GM18909 (cell line): ENCODE results near the gene TAP1.
A peak's percentile ranks its signal among the peaks of the same experiment; 100 is the strongest.
"Not testable (repeated sequence)": the region's sequence is repeated elsewhere in the genome, so short reads cannot be mapped to it uniquely, and the experiment has no call there.

Experiments
- ATAC-seq: cut with Tn5 transposase; IDR thresholded peaks from one replicate; pipeline ENCODE4 v1.9.1; 2021; ENCODE audit warnings: mild to moderate bottlenecking; ENCODE audit not compliant: unreplicated experiment, poor library complexity

The TAP1 gene, protein sequence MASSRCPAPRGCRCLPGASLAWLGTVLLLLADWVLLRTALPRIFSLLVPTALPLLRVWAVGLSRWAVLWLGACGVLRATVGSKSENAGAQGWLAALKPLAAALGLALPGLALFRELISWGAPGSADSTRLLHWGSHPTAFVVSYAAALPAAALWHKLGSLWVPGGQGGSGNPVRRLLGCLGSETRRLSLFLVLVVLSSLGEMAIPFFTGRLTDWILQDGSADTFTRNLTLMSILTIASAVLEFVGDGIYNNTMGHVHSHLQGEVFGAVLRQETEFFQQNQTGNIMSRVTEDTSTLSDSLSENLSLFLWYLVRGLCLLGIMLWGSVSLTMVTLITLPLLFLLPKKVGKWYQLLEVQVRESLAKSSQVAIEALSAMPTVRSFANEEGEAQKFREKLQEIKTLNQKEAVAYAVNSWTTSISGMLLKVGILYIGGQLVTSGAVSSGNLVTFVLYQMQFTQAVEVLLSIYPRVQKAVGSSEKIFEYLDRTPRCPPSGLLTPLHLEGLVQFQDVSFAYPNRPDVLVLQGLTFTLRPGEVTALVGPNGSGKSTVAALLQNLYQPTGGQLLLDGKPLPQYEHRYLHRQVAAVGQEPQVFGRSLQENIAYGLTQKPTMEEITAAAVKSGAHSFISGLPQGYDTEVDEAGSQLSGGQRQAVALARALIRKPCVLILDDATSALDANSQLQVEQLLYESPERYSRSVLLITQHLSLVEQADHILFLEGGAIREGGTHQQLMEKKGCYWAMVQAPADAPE

DNA sequence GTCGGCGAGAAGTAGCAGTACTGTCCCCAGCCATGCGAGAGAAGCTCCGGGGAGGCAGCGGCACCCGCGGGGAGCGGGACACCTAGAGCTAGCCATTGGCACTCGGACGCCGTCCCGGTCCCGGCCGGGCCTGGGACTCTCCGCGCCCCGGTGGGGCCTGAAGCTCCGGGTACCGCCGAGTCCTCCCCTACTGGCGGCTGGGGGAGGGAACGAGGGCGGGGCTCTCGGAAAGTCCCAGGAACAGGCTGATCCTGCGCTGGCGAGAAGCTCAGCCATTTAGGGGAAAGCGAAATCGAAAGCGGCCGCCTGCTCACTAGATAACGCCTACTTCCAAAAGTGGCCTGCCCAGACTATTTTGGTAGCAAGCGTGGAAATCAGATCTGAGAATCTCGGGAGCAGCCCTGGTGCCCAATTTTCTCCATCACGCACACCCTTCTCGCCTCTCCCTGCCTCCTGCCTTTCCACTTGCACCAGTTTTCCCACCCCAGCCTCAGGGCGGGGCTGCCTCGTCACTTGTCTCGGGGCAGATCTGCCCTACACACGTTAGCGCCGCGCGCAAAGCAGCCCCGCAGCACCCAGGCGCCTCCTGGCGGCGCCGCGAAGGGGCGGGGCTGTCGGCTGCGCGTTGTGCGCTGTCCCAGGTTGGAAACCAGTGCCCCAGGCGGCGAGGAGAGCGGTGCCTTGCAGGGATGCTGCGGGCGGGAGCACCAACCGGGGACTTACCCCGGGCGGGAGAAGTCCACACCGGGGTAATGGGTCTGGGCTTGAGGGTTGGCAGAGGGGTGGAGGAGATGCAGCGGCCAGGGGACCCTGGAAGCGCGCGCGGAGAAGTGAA, at the start of gene TAP1, which contains the start of gene PSMB9:
Gene TAP1 (minus strand): TSS at position 164 of the 835 bp plus-strand sequence. CDS start 68 bp downstream, at position 96.
Gene PSMB9 (plus strand): TSS at position 652 of the 835 bp plus-strand sequence. CDS start 38 bp downstream, at position 690.
- peak; percentile 77 for ATAC-seq

- no peak for ATAC-seq
Observed at GRCh38 chr6:32895006-32895345, 41.5 kb upstream of the TAP1 start.

GRCh38 chr6:32894085-32895005, 40.8 kb upstream of the TAP1 start:
- peak; percentile 98 for ATAC-seq

DNA sequence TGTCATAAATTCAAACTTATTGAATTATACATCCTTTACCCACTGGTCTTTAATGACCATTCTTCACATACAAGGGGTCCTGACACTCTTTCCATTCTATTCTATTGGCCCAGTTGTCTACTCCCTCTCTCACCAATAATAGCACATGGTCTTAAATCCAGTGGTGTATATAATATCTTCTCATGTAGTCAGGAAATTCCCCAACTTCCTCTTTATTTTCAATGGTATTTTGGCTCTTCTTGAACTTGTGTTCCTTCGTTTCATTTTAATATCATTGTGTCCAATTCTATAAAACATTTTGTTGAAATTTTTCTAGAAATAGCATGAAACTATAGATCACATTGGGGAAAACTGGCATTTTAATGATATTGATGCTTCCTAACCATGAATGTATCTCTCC, 37.3 kb upstream of the TAP1 start:
- no peak for ATAC-seq

DNA sequence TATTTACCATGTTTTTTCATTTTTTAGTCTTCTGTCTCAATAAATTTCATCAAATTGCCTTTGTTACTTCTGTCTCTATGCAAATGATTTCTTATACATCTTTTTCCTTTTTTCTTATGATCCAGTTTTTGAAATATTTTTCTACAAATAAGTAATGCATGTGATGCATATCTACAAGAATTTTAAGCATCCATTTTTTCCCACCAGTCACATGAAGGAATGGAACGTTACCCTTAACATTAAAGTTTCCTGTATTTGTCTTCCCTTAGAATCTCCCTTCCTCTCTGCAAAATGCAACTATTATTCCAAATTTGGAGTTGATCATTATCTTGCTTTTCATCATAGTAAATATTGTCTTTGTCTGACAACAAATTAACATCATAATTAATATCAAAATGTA, 36.0 kb upstream of the TAP1 start:
- ATAC-seq: no peak

DNA sequence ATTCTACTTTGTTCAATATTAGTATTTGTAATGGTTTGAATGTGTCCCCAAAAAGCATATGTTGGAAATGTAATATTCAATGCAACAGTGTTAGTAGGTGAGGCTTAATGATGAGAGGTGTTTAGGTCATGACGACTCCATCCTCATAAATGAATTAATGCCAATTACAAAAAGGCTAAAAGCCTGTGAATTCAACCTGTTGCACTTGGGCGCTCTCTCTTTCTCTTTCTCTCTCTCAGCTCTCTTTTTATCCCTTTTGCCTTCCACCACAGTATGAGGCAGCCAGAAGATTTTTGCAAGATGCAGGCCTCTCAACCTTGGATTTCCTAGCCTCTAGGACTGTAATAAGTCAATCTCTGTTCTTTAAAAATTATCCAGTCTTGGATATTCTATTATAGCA, 35.1 kb upstream of the TAP1 start:
- no peak for ATAC-seq

DNA sequence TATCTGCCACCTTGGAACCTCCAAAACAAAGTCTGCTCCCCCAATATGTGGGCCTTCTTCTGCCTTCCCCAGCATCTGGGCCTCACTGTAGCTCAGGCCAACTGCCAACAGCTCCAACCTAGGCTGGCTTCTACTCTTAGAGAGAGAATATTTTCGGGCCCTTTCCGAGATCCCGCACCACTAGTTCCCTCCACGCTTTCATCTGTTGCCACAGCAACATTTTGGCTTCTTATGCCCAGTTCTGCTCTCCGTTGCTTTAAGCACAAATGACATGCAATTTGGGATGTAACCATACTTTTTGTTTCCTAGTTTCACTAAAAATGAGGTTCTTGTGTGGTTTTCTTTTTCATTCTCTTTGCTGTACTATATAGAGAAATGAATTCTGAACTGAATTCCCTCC, 34.1 kb upstream of the TAP1 start:
- ATAC-seq: no peak

DNA sequence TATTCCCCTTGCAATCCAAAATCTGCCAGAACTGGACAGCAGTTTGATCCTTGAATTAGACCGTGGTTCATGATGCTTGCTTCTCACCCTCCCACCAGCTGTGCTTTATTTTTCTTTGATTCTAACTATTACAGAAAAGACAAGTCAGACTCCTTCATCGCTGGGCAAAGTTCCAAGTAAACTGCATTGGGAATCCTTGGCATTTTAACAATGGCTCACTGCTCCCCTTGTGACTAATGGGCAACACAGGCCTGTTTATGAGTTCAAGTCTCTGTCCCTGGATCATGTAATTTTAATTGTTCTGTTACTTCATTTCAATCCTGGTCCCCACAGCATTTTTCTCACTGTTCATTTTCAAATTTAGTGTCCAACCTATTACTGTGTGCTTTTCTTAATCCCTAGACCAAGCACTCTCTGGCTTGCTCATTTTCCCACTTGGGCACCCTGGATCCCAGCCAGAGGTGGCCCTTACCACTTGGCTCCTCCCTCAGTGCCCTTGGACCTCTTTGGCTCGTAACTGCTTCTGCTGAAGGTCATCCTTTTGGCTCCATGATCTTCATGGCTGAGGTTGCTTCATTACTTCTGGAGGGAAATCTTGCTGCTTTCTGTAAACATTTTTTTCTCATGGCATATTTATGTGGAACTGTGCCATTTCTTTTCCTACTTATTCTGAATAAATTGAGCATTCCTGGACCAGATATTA, 33.3 kb upstream of the TAP1 start:
- ATAC-seq: no peak

DNA sequence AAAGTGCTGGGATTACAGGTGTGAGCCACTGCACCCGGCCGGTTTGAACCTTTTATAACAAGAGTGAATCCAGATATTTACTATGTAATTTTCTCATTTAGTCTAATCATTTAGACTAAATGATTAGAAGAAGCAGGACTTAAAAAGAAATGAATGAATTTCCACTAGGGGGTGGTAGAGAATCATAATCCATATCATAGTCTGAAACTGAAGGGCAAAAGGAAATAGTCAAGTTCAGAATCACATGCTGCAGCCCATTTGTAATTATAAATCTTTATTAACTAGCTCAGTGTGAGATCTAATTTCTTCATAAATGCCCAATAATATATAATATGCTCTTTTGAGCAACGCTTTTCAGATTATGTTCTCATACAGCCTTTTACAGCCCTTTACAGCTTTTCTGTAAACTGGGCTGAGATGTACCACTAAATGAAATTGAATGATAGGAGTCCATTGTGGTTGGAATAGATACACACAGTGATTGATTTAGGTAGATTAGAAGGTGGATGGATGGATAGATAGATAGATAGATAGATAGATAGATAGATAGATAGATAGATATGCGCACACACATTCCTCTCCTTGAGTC, 32.3 kb upstream of the TAP1 start:
- ATAC-seq: no peak

DNA sequence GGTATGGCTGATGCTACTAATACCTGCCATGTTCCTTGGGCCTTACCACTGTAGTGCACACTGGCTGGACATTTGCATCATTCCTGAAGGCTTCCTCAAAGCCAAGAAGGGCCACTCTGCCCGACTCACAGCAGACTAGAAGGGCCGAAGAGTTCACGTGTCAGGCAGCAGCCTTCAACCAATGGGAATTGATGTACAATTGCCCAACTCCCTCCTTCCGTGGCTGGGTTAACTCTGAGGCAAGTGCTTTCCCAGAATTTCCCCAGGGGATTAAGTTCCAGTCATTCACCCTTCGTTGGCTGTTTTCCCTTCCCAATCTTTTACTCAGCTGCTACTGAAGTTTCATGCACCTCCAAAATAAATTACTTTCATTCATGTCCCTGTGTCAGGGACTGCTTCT, 30.3 kb upstream of the TAP1 start:
- ATAC-seq: no peak

DNA sequence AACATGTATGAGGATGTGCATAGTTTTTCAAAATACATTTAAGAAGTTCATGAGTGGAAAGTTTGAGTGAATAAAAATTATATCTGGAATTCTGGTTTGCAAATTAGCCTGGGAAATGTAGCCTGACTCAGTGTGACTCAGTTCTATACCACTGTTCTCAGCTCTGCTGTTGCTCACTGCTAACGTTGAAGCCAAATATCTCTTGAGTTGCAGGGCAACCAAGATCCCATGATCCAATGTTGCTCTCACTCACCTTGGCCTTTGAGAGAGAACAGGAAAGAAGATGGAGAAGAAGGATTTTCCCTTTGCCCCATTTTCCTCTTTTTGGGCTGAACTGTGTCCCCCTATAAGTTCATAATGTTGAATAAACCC, 29.4 kb upstream of the TAP1 start:
- no peak for ATAC-seq

DNA sequence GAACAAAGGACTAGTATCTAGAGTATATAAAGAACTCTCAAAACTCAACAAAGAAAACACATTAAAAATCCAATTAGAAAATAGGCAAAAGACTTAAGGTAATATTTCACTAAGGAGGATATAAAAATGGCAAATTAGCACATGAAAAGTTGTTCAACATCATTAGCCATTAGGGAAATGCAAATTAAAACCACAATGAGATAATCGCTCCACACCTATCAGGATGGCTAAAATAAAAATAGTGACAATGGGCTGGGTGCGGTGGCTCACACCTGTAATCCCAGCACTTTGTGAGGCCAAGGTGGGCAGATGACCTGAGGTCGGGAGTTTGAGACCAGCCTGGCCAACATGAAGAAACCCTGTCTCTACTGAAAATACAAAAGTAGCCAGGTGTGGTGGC, 27.5 kb upstream of the TAP1 start:
- ATAC-seq: not testable (repeated sequence)

- no peak for ATAC-seq
Observed at GRCh38 chr6:32879691-32880090, 26.2 kb upstream of the TAP1 start.

DNA sequence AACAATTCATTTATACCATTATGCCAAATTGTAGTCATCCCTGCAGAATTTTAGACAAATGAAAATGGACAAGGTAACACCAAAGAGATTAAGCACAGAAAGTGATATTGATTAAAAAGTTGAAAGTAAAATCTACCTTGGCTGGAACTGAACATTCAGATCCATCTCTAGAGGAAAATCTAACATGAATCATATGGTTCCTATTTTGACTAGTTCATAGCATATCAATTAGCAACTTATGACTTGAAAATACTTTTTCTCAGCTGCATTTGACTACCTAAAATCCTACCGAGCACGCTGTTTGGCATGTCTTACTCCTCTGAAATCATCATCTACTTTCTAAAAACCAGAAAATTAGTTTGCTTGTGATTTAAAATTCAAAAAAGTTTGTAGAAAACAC, 23.1 kb upstream of the TAP1 start:
- ATAC-seq: no peak

- not testable (repeated sequence) for ATAC-seq
Observed at GRCh38 chr6:32873947-32874346, 20.4 kb upstream of the TAP1 start.

DNA sequence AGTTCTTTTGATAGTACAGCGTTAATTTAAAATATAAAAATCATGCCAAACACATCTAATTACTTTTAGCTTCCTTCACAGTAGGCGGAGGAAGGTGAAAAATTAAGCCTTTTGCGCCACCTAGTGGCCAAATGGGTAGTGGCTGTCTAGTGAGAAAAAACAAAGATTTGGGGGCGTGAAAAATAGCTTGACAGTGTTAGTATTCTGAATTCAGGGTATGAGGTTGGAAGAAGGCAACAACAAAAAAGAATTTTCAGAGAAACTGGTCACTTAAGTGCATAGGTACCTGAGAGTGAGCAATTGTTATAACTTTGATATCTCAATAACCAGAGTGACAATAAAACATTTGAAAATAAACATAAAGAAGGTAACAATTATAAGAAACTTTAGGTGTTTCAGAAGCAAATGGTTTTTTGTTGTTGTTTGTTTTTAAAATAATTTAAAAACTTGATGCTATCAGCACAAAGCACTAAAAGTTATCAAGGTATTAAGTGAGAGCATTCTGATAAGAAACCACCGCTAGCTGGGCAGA, 14.8 kb upstream of the TAP1 start:
- no peak for ATAC-seq

GRCh38 chr6:32867554-32868256, 14.2 kb upstream of the TAP1 start:
- no peak for ATAC-seq

GRCh38 chr6:32867022-32867477, 13.5 kb upstream of the TAP1 start:
- ATAC-seq: no peak
